Testis (tissue), 2 donors: ENCODE data around the gene SKOR2.

Experiments used
- CTCF ChIP-seq, 3 experiments: fragments of 450-650 bp in 2 of 3; fragments of 200-600 bp in 1 of 3; sonication (generic) in 1 of 3; IDR thresholded peaks; one replicate each; pipeline ENCODE4 v1.5.1; 2016 to 2019; ENCODE audit warnings: antibody characterized with exemption in 3 of 3, mild to moderate bottlenecking in 2 of 3, moderate library complexity in 1 of 3
- POLR2A ChIP-seq: fragments of 450-650 bp; IDR thresholded peaks from one replicate; pipeline ENCODE4 v1.6.1; 2017; ENCODE audit warnings: antibody characterized with exemption, mild to moderate bottlenecking, moderate library complexity

GRCh38 chr18:47251289-47252120, at the start of gene SKOR2:
- TF ChIP-seq CTCF (IDR thresholded peaks at IDR 0.05) (no peak), POLR2A (no peak)
